ENCODE data around the gene KCNJ6. TPM values are rescaled to one million over a fixed set of nuclear protein-coding genes. Genes with fewer than 3 reads are reported as not detected.

The KCNJ6 gene
- polyA plus RNA-seq, 1 of the 3 experiments (the other 2 are of a cell fraction): not detected

DNA sequence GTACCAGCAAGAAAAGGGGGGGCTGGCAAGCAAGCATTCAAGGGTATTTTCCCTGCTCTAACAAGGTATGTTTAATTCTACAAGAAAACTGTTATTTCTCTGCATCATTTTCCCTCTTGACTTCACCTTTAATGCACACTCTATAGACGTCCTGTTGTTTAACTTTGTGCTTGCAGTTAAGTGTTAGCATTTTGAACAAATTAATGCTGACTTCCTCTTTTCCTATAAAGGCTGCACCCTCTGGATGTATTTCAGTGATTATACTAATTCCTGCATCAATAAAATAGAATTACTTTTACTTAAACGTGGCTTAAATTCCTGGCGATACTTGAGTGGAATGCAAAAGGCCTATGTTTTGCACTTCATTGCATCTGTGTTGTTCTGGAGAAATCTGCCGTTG is 183.3 kb downstream of the KCNJ6 start:
- no peak overlapping the region for H2AFZ ChIP-seq (ENCODE audit: low read depth)
- POLR2A ChIA-PET: no interaction called here
- H3K9me2 ChIP-seq: no peaks in the 10 kb centered on the region
- no peak overlapping the region for H3K27ac ChIP-seq (ENCODE audit: low read depth in 2 of 2, low read length in 1 of 2)
- no peaks in the 10 kb centered on the region for H4K20me1 ChIP-seq (ENCODE audit: insufficient read depth)
- no peak overlapping the region for H3K9ac ChIP-seq
- CTCF ChIA-PET: interaction anchor here (1.1 to 1.6 kb wide), 2 partner anchors 19 to 21 kb away, joined by 3 to 5 read pairs; no protein-coding TSS in a partner anchor
- DNase-seq: no peak
- no peaks in the 10 kb centered on the region for H3K4me1 ChIP-seq (ENCODE audit: control insufficient read depth in 1 of 2, insufficient read depth in 2 of 2, low read depth in 1 of 2, low read length in 1 of 2)
- H3K79me2 ChIP-seq (ENCODE audit: insufficient read depth): no peaks in the 10 kb centered on the region
- 24% methylated on average over 4 of the region's 4 CpGs for WGBS (ENCODE audit: low lambda C conversion rate)
- H3F3A ChIP-seq (replicated peaks; ENCODE audit: insufficient read depth): no peaks in the 10 kb centered on the region
- no peak overlapping the region for H3K4me2 ChIP-seq
- H3K9me3 ChIP-seq: no peaks in the 10 kb centered on the region
- H3K4me3 ChIP-seq (ENCODE audit: low read depth in 2 of 2, low read length in 1 of 2): no peak overlapping the region
- no peak for TF ChIP-seq MXI1 (IDR thresholded peaks at IDR 0.05; ENCODE audit: low read depth, low read length)
- TF ChIP-seq RFX5 (IDR thresholded peaks at IDR 0.05; ENCODE audit: low read length): no peak
- no peak for TF ChIP-seq RXRA (IDR thresholded peaks at IDR 0.05; ENCODE audit: borderline replicate concordance, low read depth)
- no peak for TF ChIP-seq GATA2 (CRISPR knock-in tag; IDR thresholded peaks at IDR 0.05)
- TF ChIP-seq EP300 (IDR thresholded peaks at IDR 0.05; ENCODE audit: borderline replicate concordance in 1 of 2, low read depth in 1 of 2, low read length in 1 of 2): no peak
- TF ChIP-seq MAX (IDR thresholded peaks at IDR 0.05; ENCODE audit: low read depth): no peak
- TF ChIP-seq TCF12 (IDR thresholded peaks at IDR 0.05): no peak
- TF ChIP-seq RCOR1 (IDR thresholded peaks at IDR 0.05; ENCODE audit: low read length): no peak
- no peak for TF ChIP-seq GABPA (IDR thresholded peaks at IDR 0.05; ENCODE audit: low read depth)
- TF ChIP-seq JUND (IDR thresholded peaks at IDR 0.05): no peak
- no peak for TF ChIP-seq RAD21 (IDR thresholded peaks at IDR 0.05; ENCODE audit: low read length)
- H3K27me3 ChIP-seq (ENCODE audit: insufficient read depth): no peaks in the 10 kb centered on the region; the same call in 1 of the 2 replicates
- H3K36me3 ChIP-seq (replicated peaks in 1 of 2; ENCODE audit: control insufficient read depth in 1 of 2, insufficient read depth in 2 of 2, low read length in 1 of 2): no peaks in the 10 kb centered on the region

GRCh38 chr21:37724201-37724600 is 192.1 kb downstream of the KCNJ6 start:
- 35% methylated on average over 6 of the region's 6 CpGs for WGBS (ENCODE audit: low lambda C conversion rate)
- no peak overlapping the region for H3K27ac ChIP-seq (ENCODE audit: low read depth in 2 of 2, low read length in 1 of 2)
- H3K79me2 ChIP-seq (ENCODE audit: insufficient read depth): no peaks in the 10 kb centered on the region
- no peak overlapping the region for H2AFZ ChIP-seq (ENCODE audit: low read depth)
- no peak for TF ChIP-seq JUND (IDR thresholded peaks at IDR 0.05)
- no peaks in the 10 kb centered on the region for H3K9me2 ChIP-seq
- no peaks in the 10 kb centered on the region for H3F3A ChIP-seq (replicated peaks; ENCODE audit: insufficient read depth)
- ChIA-PET CTCF (no interaction called here), POLR2A (no interaction called here)
- H4K20me1 ChIP-seq (ENCODE audit: insufficient read depth): no peaks in the 10 kb centered on the region
- no peak overlapping the region for H3K4me3 ChIP-seq (ENCODE audit: low read depth in 2 of 2, low read length in 1 of 2)
- no peaks in the 10 kb centered on the region for H3K4me1 ChIP-seq (ENCODE audit: control insufficient read depth in 1 of 2, insufficient read depth in 2 of 2, low read depth in 1 of 2, low read length in 1 of 2)
- no peaks in the 10 kb centered on the region; the same call in 1 of the 2 replicates for H3K27me3 ChIP-seq (ENCODE audit: insufficient read depth)
- DNase-seq: no peak
- no peaks in the 10 kb centered on the region for H3K36me3 ChIP-seq (replicated peaks in 1 of 2; ENCODE audit: control insufficient read depth in 1 of 2, insufficient read depth in 2 of 2, low read length in 1 of 2)
- H3K9me3 ChIP-seq: no peaks in the 10 kb centered on the region
- no peak overlapping the region for H3K4me2 ChIP-seq
- no peak overlapping the region for H3K9ac ChIP-seq

GRCh38 chr21:37717534-37717933 is 198.7 kb downstream of the KCNJ6 start:
- POLR2A ChIA-PET: no interaction called here
- H3K4me3 ChIP-seq (ENCODE audit: low read depth in 2 of 2, low read length in 1 of 2): no peak overlapping the region
- H3K79me2 ChIP-seq (ENCODE audit: insufficient read depth): no peaks in the 10 kb centered on the region
- H3K9me3 ChIP-seq: no peaks in the 10 kb centered on the region
- no peak for DNase-seq
- no peak overlapping the region for H3K27ac ChIP-seq (ENCODE audit: low read depth in 2 of 2, low read length in 1 of 2)
- H3K9ac ChIP-seq: no peak overlapping the region
- H2AFZ ChIP-seq (ENCODE audit: low read depth): no peak overlapping the region
- no peaks in the 10 kb centered on the region for H3K9me2 ChIP-seq
- H3K4me2 ChIP-seq: no peak overlapping the region
- H3K27me3 ChIP-seq (ENCODE audit: insufficient read depth): no peaks in the 10 kb centered on the region
- WGBS (ENCODE audit: low lambda C conversion rate): 45% methylated on average over 4 of the region's 4 CpGs
- H3F3A ChIP-seq (replicated peaks; ENCODE audit: insufficient read depth): no peaks in the 10 kb centered on the region
- no peaks in the 10 kb centered on the region for H3K36me3 ChIP-seq (replicated peaks in 1 of 2; ENCODE audit: control insufficient read depth in 1 of 2, insufficient read depth in 2 of 2, low read length in 1 of 2)
- CTCF ChIA-PET: interaction anchor here (1.5 kb wide), 1 partner anchor 199 kb away, joined by 3 read pairs; no protein-coding TSS in a partner anchor
- no peaks in the 10 kb centered on the region for H4K20me1 ChIP-seq (ENCODE audit: insufficient read depth)
- no peaks in the 10 kb centered on the region for H3K4me1 ChIP-seq (ENCODE audit: control insufficient read depth in 1 of 2, insufficient read depth in 2 of 2, low read depth in 1 of 2, low read length in 1 of 2)
- TF ChIP-seq MEF2A (IDR thresholded peaks at IDR 0.05; ENCODE audit: borderline replicate concordance, low read depth): no peak
- no peak for TF ChIP-seq YY1 (IDR thresholded peaks at IDR 0.05; ENCODE audit: low read depth)
- TF ChIP-seq EZH2phosphoT487 (IDR thresholded peaks at IDR 0.05; ENCODE audit: borderline replicate concordance, low read depth): no peak
- no peak for TF ChIP-seq POLR2AphosphoS5 (IDR thresholded peaks at IDR 0.05; ENCODE audit: low read depth, low read length)
- no peak for TF ChIP-seq NFIC (IDR thresholded peaks at IDR 0.05; ENCODE audit: borderline replicate concordance)
- no peak for TF ChIP-seq RXRA (IDR thresholded peaks at IDR 0.05; ENCODE audit: borderline replicate concordance, low read depth)
- no peak for TF ChIP-seq MAX (IDR thresholded peaks at IDR 0.05; ENCODE audit: low read depth)
- no peak for TF ChIP-seq RCOR1 (IDR thresholded peaks at IDR 0.05; ENCODE audit: low read length)
- no peak for TF ChIP-seq SMC3 (IDR thresholded peaks at IDR 0.05; ENCODE audit: low read depth, low read length)
- TF ChIP-seq, protein P1, sequence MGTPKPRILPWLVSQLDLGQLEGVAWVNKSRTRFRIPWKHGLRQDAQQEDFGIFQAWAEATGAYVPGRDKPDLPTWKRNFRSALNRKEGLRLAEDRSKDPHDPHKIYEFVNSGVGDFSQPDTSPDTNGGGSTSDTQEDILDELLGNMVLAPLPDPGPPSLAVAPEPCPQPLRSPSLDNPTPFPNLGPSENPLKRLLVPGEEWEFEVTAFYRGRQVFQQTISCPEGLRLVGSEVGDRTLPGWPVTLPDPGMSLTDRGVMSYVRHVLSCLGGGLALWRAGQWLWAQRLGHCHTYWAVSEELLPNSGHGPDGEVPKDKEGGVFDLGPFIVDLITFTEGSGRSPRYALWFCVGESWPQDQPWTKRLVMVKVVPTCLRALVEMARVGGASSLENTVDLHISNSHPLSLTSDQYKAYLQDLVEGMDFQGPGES (IDR thresholded peaks at IDR 0.05; ENCODE audit: low read depth, low read length): no peak
- TF ChIP-seq NRF1 (IDR thresholded peaks at IDR 0.05; ENCODE audit: low read depth, low read length): no peak
- no peak for TF ChIP-seq SIN3A (IDR thresholded peaks at IDR 0.05; ENCODE audit: borderline replicate concordance, low read depth, low read length)
- no peak for TF ChIP-seq USF1 (IDR thresholded peaks at IDR 0.05; ENCODE audit: borderline replicate concordance, low read depth)
